ENCODE results near the gene PIP5K1C.

PIP5K1C gene

DNA sequence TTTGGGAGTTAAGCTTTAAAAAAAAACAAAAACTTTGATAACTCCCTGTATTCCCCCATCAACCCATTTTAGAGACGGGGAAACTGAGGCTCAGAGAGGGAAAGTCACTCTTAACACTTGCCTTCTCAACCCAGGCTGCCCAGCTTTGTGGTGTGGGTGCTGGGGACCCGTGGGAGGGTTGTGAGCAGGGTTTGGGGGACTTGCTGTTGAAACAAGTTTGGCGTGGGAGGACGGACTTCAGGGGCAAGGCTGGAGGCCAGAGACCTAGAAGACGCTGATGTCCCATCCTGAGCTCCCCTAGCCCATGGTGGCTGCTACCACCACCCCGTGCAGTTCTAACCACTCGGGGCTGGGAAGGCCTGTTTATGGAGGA is 72.9 kb downstream of the PIP5K1C start:
- TF ChIP-seq CTCF (IDR thresholded peaks at IDR 0.05): no peak

- no peak for TF ChIP-seq CTCF (IDR thresholded peaks at IDR 0.05)
Measured at GRCh38 chr19:3626473-3627350, 73.6 kb downstream of the PIP5K1C start, which contains the start of gene CACTIN. TSS of gene CACTIN (minus strand) at chr19:3626790. CDS start at chr19:3626762, 28 bp downstream.

DNA sequence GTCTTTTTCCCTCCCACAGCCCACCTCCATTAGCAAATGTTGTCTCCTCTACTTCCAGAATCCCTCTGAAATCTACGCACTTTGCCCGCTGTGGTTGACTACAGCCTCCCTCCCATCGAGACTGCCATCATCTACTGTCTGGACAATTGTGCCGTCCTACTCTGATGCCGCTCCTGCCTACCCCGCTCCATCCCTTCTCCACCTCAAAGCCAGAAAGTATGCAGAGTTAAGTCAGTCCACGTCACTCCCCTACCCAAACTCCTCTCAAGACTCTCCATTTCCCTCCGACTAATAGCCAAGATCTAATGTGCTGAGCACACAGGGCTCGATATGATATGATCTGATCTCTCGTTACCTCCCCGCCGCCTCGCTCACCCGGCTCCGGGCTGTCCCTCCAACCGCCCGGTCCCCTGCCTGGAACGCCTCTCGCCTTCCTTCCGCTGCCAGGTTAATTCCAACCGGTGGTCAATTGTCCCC is 74.2 kb downstream of the PIP5K1C start:
- no peak for TF ChIP-seq CTCF (IDR thresholded peaks at IDR 0.05)

DNA sequence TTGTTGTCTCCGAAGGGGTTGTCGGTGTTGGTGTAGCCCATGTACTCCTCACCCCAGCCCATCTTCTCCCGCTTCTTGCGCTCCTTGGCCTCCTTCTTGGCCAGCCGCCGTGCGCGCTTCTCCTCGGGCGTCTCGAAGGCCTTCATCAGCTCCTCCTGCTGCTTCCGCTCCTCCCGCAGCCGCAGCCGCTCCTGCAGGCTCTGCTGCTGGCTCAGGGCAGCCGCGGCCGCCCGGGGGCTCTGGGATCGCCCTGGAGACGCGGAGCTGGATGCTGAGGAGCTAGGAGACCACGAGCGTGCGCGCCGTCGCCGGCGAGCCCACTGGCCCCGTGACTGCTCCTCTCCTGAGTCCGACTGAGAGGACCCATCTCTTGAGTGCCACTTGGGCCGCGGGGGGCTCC is 76.6 kb downstream of the PIP5K1C start:
- no peak for TF ChIP-seq CTCF (IDR thresholded peaks at IDR 0.05)

- no peak for TF ChIP-seq CTCF (IDR thresholded peaks at IDR 0.05)
Measured at GRCh38 chr19:3622224-3622623, 78.0 kb downstream of the PIP5K1C start.

- TF ChIP-seq CTCF (IDR thresholded peaks at IDR 0.05): no peak
Measured at GRCh38 chr19:3621689-3622088, 78.6 kb downstream of the PIP5K1C start.

DNA sequence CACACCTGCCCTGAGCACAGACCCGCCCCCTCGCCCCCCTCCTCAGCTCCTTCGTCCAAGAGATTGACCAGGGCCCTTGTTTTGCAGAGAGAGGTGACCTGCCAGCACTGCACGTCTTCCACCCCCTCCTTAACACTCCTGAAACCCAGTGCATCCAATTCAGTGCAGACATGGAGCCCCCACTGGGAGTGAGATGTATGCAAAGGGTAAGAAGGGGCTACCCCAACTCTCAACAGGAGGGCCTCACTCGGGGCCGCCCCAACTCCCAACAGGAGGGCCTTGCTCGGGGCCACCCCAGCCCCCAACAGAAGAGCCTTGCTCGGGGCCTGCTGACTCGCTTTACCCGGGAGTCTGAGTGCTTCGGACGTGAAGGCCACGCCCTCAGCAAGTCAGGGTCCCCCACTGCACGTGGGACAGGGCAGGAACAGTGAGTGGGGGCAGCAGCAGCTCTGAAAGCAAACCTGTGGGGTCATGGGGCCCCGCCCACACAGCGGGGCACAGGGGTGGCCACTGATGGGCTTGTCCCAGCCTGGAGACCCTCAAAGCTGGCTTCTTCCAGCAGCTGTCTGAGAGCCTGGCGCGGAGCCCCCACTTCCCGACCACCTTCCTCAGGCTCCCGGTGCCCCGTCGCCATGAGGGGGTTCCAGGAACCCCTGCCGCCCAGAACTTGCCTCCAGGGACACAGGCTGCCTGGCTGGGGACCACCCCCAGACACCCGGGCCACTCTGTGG is 79.3 kb downstream of the PIP5K1C start:
- no peak for TF ChIP-seq CTCF (IDR thresholded peaks at IDR 0.05)

Measured in LNCAP (cell line).